NK-92 (cell line): ENCODE results near the gene MFSD12.
"Not testable (repeated sequence)": the region's sequence is repeated elsewhere in the genome, so short reads cannot be mapped to it uniquely, and the experiment has no call there.

Experiments
- DNase-seq: peaks from one replicate; lab custom pipeline; 2025; ENCODE audit not compliant: unreplicated experiment; lab: John Stamatoyannopoulos, UW

The MFSD12 gene

GRCh38 chr19:3508771-3509535 is 48.4 kb downstream of the MFSD12 start:
- DNase-seq, result no peak

- not testable (repeated sequence) for DNase-seq
These were observed 49.2 kb downstream of the MFSD12 start for GRCh38 chr19:3508121-3508661.

- DNase-seq, result no peak
These were observed 49.8 kb downstream of the MFSD12 start for GRCh38 chr19:3507371-3508120.

- DNase-seq, result no peak
These were observed 50.7 kb downstream of the MFSD12 start for GRCh38 chr19:3506384-3507340.

GRCh38 chr19:3505598-3506383 is 51.6 kb downstream of the MFSD12 start, which contains the start of gene FZR1:
Gene FZR1 (plus strand): TSS chr19:3506311. CDS start chr19:3522990, 16,679 bp downstream.
- peak; percentile 98 for DNase-seq

GRCh38 chr19:3504735-3505134 is 52.7 kb downstream of the MFSD12 start:
- no peak for DNase-seq

- DNase-seq, result no peak
These were observed 54.3 kb downstream of the MFSD12 start for GRCh38 chr19:3503036-3503572.

GRCh38 chr19:3501780-3502179 is 55.6 kb downstream of the MFSD12 start:
- no peak for DNase-seq

- peak; percentile 60 for DNase-seq
These were observed 56.8 kb downstream of the MFSD12 start, which contains the start of gene DOHH for GRCh38 chr19:3500429-3501101. Gene DOHH (minus strand): TSS chr19:3500674. CDS start chr19:3496814, 3,860 bp downstream.

GRCh38 chr19:3499738-3500428 is 57.5 kb downstream of the MFSD12 start:
- DNase-seq, result no peak

GRCh38 chr19:3497757-3498520 is 59.4 kb downstream of the MFSD12 start:
- DNase-seq, result no peak

GRCh38 chr19:3496392-3497273 is 60.8 kb downstream of the MFSD12 start:
- DNase-seq, result no peak

GRCh38 chr19:3494559-3494958 is 62.8 kb downstream of the MFSD12 start:
- DNase-seq, result no peak
